Measurements from ENCODE around the gene THOC6. TPM values are rescaled to one million over a fixed set of nuclear protein-coding genes. Genes with fewer than 3 reads are reported as not detected.

The THOC6 gene
- total and polyA plus RNA-seq, 9 of the 15 experiments (the other 6 are each of a cell fraction or from before 2014, with no cell fraction given), result 2.5 to 65.4 (median 42.3) TPM

- TF ChIP-seq GABPA (tag; conservative IDR thresholded peaks at IDR 0.05; ENCODE audit: low read depth) (peak; percentile 84), ETV1 (tag; conservative IDR thresholded peaks at IDR 0.05; ENCODE audit: low read depth) (peak; percentile 88), JUN (IDR thresholded peaks at IDR 0.05; ENCODE audit: borderline replicate concordance, low read depth, low read length) (no peak), JUN (CRISPR knock-in tag; IDR thresholded peaks at IDR 0.05; ENCODE audit: borderline replicate concordance) (peak; percentile 50; the same call in 1 of the 2 replicates), ARNT (IDR thresholded peaks at IDR 0.05) (peak in 1 of 2 experiments; percentile 60; a peak in 2 of 4 replicates), ZFX (CRISPR knock-in tag; IDR thresholded peaks at IDR 0.05) (no peak), YY1 (IDR thresholded peaks at IDR 0.05; ENCODE audit: borderline replicate concordance in 1 of 3, control insufficient read depth in 1 of 3, extremely low read depth in 1 of 3, insufficient read depth in 3 of 3, insufficient read length in 1 of 3, insufficient replicate concordance in 2 of 3, low read depth in 1 of 3, low read length in 2 of 3) (peak in 1 of 3 experiments; percentile 61), ZNF224 (CRISPR knock-in tag; IDR thresholded peaks at IDR 0.05) (no peak), EP300 (IDR thresholded peaks at IDR 0.05; ENCODE audit: low read length) (peak; percentile 51), ELF1 (tag; IDR thresholded peaks at IDR 0.05) (peak; percentile 71), CTBP1 (IDR thresholded peaks at IDR 0.05; ENCODE audit: borderline replicate concordance) (peak; percentile 42; the same call in 1 of the 2 replicates), MAZ (CRISPR knock-in tag; conservative IDR thresholded peaks at IDR 0.05 in 1 of 2, IDR thresholded peaks at IDR 0.05 in 1 of 2) (peak in 1 of 2 experiments; percentile 50; a peak in 1 of 4 replicates), ZNF384 (IDR thresholded peaks at IDR 0.05; ENCODE audit: low read depth, low read length) (peak; percentile 88), ATF7 (IDR thresholded peaks at IDR 0.05) (0 out of 2 replicates have a peak, but pooled peaks have one; percentile 23)
- TF ChIP-seq, protein P1, sequence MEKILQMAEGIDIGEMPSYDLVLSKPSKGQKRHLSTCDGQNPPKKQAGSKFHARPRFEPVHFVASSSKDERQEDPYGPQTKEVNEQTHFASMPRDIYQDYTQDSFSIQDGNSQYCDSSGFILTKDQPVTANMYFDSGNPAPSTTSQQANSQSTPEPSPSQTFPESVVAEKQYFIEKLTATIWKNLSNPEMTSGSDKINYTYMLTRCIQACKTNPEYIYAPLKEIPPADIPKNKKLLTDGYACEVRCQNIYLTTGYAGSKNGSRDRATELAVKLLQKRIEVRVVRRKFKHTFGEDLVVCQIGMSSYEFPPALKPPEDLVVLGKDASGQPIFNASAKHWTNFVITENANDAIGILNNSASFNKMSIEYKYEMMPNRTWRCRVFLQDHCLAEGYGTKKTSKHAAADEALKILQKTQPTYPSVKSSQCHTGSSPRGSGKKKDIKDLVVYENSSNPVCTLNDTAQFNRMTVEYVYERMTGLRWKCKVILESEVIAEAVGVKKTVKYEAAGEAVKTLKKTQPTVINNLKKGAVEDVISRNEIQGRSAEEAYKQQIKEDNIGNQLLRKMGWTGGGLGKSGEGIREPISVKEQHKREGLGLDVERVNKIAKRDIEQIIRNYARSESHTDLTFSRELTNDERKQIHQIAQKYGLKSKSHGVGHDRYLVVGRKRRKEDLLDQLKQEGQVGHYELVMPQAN (IDR thresholded peaks at IDR 0.05; ENCODE audit: borderline replicate concordance), result 0 out of 2 replicates have a peak, but pooled peaks have one; percentile 2
- TF ChIP-seq, protein P2, sequence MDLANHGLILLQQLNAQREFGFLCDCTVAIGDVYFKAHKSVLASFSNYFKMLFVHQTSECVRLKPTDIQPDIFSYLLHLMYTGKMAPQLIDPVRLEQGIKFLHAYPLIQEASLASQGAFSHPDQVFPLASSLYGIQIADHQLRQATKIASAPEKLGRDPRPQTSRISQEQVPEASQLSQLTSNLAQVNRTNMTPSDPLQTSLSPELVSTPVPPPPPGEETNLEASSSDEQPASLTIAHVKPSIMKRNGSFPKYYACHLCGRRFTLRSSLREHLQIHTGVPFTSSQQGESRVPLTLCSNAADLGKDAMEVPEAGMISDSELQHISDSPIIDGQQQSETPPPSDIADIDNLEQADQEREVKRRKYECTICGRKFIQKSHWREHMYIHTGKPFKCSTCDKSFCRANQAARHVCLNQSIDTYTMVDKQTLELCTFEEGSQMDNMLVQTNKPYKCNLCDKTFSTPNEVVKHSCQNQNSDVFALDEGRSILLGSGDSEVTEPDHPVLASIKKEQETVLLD (IDR thresholded peaks at IDR 0.05), result peak; percentile 14; the same call in 1 of the 2 replicates
- TF ChIP-seq, protein P3, sequence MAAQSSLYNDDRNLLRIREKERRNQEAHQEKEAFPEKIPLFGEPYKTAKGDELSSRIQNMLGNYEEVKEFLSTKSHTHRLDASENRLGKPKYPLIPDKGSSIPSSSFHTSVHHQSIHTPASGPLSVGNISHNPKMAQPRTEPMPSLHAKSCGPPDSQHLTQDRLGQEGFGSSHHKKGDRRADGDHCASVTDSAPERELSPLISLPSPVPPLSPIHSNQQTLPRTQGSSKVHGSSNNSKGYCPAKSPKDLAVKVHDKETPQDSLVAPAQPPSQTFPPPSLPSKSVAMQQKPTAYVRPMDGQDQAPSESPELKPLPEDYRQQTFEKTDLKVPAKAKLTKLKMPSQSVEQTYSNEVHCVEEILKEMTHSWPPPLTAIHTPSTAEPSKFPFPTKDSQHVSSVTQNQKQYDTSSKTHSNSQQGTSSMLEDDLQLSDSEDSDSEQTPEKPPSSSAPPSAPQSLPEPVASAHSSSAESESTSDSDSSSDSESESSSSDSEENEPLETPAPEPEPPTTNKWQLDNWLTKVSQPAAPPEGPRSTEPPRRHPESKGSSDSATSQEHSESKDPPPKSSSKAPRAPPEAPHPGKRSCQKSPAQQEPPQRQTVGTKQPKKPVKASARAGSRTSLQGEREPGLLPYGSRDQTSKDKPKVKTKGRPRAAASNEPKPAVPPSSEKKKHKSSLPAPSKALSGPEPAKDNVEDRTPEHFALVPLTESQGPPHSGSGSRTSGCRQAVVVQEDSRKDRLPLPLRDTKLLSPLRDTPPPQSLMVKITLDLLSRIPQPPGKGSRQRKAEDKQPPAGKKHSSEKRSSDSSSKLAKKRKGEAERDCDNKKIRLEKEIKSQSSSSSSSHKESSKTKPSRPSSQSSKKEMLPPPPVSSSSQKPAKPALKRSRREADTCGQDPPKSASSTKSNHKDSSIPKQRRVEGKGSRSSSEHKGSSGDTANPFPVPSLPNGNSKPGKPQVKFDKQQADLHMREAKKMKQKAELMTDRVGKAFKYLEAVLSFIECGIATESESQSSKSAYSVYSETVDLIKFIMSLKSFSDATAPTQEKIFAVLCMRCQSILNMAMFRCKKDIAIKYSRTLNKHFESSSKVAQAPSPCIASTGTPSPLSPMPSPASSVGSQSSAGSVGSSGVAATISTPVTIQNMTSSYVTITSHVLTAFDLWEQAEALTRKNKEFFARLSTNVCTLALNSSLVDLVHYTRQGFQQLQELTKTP (IDR thresholded peaks at IDR 0.05; ENCODE audit: low read depth in 1 of 2, partially characterized antibody in 2 of 2), result peak; percentile 50 to 60
- TF ChIP-seq, protein P4, sequence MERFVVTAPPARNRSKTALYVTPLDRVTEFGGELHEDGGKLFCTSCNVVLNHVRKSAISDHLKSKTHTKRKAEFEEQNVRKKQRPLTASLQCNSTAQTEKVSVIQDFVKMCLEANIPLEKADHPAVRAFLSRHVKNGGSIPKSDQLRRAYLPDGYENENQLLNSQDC (CRISPR knock-in tag; IDR thresholded peaks at IDR 0.05), result no peak
These were observed 42.5 kb upstream of the THOC6 start (continued) for GRCh38 chr16:2981177-2981898.

Data from K562 (cell line).